Embryonic facial prominence (tissue), 1 donor: Measurements from ENCODE around the gene SHMT1.
"Not testable (repeated sequence)": the region's sequence is repeated elsewhere in the genome, so short reads cannot be mapped to it uniquely, and the experiment has no call there.

Experiments used
- DNase-seq: peaks from one replicate; pipeline ENCODE4 v3.0.0-alpha.2; 2016; ENCODE audit errors: extremely low spot score

The SHMT1 gene

GRCh38 chr17:18363101-18364049 lies at the start of gene SHMT1:
SHMT1 (minus strand) TSS chr17:18363550; CDS start chr17:18355981, 7,569 bp downstream.
- peak; percentile 68 for DNase-seq

- DNase-seq, result not testable (repeated sequence)
These were observed 48.7 kb upstream of the SHMT1 start for GRCh38 chr17:18412001-18412538.

- DNase-seq, result peak; percentile 59
These were observed 48.1 kb upstream of the SHMT1 start for GRCh38 chr17:18411377-18411864.

- peak; percentile 34 for DNase-seq
These were observed 47.4 kb upstream of the SHMT1 start for GRCh38 chr17:18410736-18411135.

- DNase-seq, result not testable (repeated sequence)
These were observed 46.0 kb upstream of the SHMT1 start for GRCh38 chr17:18409321-18409720.

GRCh38 chr17:18408906-18409305 lies 45.6 kb upstream of the SHMT1 start:
- DNase-seq, result not testable (repeated sequence)

- not testable (repeated sequence) for DNase-seq
These were observed 40.3 kb upstream of the SHMT1 start for GRCh38 chr17:18403604-18404003.

- DNase-seq, result not testable (repeated sequence)
These were observed 39.8 kb upstream of the SHMT1 start for GRCh38 chr17:18403166-18403565.

GRCh38 chr17:18401872-18402590 lies 38.7 kb upstream of the SHMT1 start:
- not testable (repeated sequence) for DNase-seq

GRCh38 chr17:18388728-18389127 lies 25.4 kb upstream of the SHMT1 start:
- not testable (repeated sequence) for DNase-seq

- not testable (repeated sequence) for DNase-seq
These were observed 24.9 kb upstream of the SHMT1 start for GRCh38 chr17:18388266-18388665.

- DNase-seq, result not testable (repeated sequence)
These were observed 24.2 kb upstream of the SHMT1 start for GRCh38 chr17:18387583-18387982.

- DNase-seq, result not testable (repeated sequence)
These were observed 20.9 kb upstream of the SHMT1 start for GRCh38 chr17:18384271-18384670.

- DNase-seq, result not testable (repeated sequence)
These were observed 19.7 kb upstream of the SHMT1 start for GRCh38 chr17:18383079-18383481.

- no peak for DNase-seq
These were observed 19.2 kb upstream of the SHMT1 start for GRCh38 chr17:18382441-18383078.

GRCh38 chr17:18381953-18382245 lies 18.5 kb upstream of the SHMT1 start:
- no peak for DNase-seq

GRCh38 chr17:18381158-18381952 lies 18.0 kb upstream of the SHMT1 start:
- DNase-seq, result no peak

GRCh38 chr17:18380471-18381157 lies 17.3 kb upstream of the SHMT1 start:
- DNase-seq, result no peak

GRCh38 chr17:18379246-18380146 lies 16.1 kb upstream of the SHMT1 start:
- no peak for DNase-seq
